ENCODE data around the gene POLR2M.

Gene POLR2M

DNA sequence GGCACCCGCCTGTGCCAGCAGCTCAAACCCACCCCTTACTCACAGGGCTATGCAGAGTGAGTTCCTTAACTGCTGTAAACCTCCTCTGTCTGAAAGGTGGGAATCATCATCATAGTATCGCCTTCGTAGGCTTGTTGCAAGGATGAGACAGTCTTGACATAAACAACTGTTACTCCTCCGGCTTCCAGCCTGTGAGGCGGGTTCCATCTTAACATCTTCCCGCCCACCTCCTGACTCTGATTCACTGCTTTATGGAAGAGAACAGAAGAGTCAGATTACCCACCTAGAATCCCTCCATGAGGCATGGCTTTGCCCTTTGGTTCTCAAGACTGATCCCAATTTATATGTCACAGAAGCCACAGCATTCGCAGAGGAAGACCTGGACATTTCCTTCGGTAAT, 21.9 kb downstream of the POLR2M start:
- TF ChIP-seq, protein P1, sequence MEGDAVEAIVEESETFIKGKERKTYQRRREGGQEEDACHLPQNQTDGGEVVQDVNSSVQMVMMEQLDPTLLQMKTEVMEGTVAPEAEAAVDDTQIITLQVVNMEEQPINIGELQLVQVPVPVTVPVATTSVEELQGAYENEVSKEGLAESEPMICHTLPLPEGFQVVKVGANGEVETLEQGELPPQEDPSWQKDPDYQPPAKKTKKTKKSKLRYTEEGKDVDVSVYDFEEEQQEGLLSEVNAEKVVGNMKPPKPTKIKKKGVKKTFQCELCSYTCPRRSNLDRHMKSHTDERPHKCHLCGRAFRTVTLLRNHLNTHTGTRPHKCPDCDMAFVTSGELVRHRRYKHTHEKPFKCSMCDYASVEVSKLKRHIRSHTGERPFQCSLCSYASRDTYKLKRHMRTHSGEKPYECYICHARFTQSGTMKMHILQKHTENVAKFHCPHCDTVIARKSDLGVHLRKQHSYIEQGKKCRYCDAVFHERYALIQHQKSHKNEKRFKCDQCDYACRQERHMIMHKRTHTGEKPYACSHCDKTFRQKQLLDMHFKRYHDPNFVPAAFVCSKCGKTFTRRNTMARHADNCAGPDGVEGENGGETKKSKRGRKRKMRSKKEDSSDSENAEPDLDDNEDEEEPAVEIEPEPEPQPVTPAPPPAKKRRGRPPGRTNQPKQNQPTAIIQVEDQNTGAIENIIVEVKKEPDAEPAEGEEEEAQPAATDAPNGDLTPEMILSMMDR (IDR thresholded peaks at IDR 0.05; ENCODE audit: low read depth, low read length) = no peak

DNA sequence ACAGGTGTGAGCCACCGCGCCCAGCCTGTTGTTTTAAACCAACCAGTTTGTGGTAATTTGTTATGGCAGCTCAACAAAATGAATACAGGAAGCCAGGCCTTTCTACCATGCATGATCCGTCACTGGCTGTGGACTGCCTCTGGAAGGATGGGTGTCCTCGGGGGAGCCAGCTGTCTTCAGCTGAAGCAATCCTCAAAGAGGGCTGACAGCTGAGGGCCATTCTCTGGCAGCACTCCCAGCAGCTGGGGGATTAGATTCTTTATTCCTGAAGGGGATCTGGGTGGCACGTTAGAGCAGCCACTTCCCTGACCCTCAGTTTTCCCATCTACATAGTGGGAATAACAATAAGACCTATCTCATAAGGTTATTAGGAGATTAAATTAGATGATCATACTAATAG, 24.4 kb downstream of the POLR2M start:
- TF ChIP-seq, protein P1 (IDR thresholded peaks at IDR 0.05; ENCODE audit: low read depth, low read length) = no peak
- no peak overlapping the region for H3K4me3 ChIP-seq (ENCODE audit: low read depth, low read length)

More for the DNA sequence above, 21.9 kb downstream of the POLR2M start:
- H3K4me3 ChIP-seq (ENCODE audit: low read depth, low read length) = no peak overlapping the region

- no peak overlapping the region for H3K4me3 ChIP-seq (ENCODE audit: low read depth, low read length)
- TF ChIP-seq, protein P1 (IDR thresholded peaks at IDR 0.05; ENCODE audit: low read depth, low read length) = no peak
Measured at GRCh38 chr15:57731530-57732103, 25.1 kb downstream of the POLR2M start.

- TF ChIP-seq, protein P1 (IDR thresholded peaks at IDR 0.05; ENCODE audit: low read depth, low read length) = peak; percentile 83
- no peak overlapping the region for H3K4me3 ChIP-seq (ENCODE audit: low read depth, low read length)
Measured at GRCh38 chr15:57732526-57733331, 26.2 kb downstream of the POLR2M start.

GRCh38 chr15:57734860-57735259, 28.3 kb downstream of the POLR2M start:
- TF ChIP-seq, protein P1 (IDR thresholded peaks at IDR 0.05; ENCODE audit: low read depth, low read length) = no peak
- H3K4me3 ChIP-seq (ENCODE audit: low read depth, low read length) = no peak overlapping the region

DNA sequence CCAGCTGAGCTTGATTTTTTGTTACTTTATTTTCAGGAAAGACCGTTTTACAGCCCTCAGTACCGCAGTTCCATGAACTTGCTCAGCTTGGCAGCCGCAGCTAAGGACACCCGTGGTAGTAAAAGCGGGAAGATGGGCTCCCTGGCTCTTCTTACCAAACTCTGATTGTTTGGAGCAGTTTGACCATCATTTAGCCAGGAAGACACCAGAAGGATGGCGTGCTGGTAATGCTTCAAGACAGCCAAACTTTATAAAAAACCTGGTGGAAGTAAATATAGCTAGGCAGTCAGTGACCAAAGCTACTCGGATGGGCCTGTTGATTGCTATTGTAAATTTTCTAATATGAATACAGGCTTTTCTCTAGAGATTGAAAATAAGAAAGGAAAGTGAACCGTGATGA, 28.9 kb downstream of the POLR2M start:
- TF ChIP-seq, protein P1 (IDR thresholded peaks at IDR 0.05; ENCODE audit: low read depth, low read length) = no peak
- no peak overlapping the region for H3K4me3 ChIP-seq (ENCODE audit: low read depth, low read length)

DNA sequence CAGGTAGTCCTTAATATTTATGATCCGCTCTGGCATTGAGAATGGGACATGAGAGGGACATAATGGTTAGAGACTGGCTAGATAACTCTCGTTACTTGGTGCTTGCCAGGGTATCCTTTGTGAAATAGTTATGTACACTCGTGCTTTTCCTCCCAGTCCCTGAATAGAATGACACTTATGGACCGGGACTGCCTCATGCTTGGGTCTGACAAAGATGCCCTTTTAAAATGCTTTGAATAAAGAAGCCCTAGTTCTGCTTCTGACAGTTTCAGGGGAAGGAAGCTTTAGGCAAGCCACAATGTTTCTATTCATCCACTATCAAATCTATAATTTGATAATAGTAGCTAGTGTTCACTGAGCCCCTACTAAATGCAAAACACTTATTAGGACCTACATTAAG, 29.4 kb downstream of the POLR2M start:
- TF ChIP-seq, protein P1 (IDR thresholded peaks at IDR 0.05; ENCODE audit: low read depth, low read length) = no peak

More for the DNA sequence above, 29.4 kb downstream of the POLR2M start:
- H3K4me3 ChIP-seq (ENCODE audit: low read depth, low read length) = no peak overlapping the region

All from WI38 (cell line).